BLaER1 (cell line): ENCODE data around the gene ZEB2.

Source experiments
- H3K27ac ChIP-seq: shearing (Covaris generic); formaldehyde crosslinking; 2 replicates; pipeline ENCODE4 v1.8.1; 2022
- H3K27me3 ChIP-seq: shearing (Covaris generic); formaldehyde crosslinking; 2 replicates; pipeline ENCODE4 v1.8.1; 2022
- H3K36me3 ChIP-seq: shearing (Covaris generic); formaldehyde crosslinking; 2 replicates; pipeline ENCODE4 v1.8.1; 2022
- H3K4me1 ChIP-seq: shearing (Covaris generic); formaldehyde crosslinking; 2 replicates; pipeline ENCODE4 v1.8.1; 2022
- H3K4me2 ChIP-seq: shearing (Covaris generic); formaldehyde crosslinking; 2 replicates; pipeline ENCODE4 v1.8.1; 2022
- H3K4me3 ChIP-seq: shearing (Covaris generic); formaldehyde crosslinking; 2 replicates; pipeline ENCODE4 v1.8.1; 2022
- H3K9ac ChIP-seq: shearing (Covaris generic); formaldehyde crosslinking; 2 replicates; pipeline ENCODE4 v1.8.1; 2022
- H3K9me3 ChIP-seq: shearing (Covaris generic); formaldehyde crosslinking; 2 replicates; pipeline ENCODE4 v1.8.1; 2022
- H4K20me1 ChIP-seq: shearing (Covaris generic); formaldehyde crosslinking; 2 replicates; pipeline ENCODE4 v1.8.1; 2022
- Cebpa-rat ChIP-seq: shearing (Covaris generic); IDR thresholded peaks from 2 replicates; pipeline ENCODE4 v1.8.1; 2022

Gene ZEB2

DNA sequence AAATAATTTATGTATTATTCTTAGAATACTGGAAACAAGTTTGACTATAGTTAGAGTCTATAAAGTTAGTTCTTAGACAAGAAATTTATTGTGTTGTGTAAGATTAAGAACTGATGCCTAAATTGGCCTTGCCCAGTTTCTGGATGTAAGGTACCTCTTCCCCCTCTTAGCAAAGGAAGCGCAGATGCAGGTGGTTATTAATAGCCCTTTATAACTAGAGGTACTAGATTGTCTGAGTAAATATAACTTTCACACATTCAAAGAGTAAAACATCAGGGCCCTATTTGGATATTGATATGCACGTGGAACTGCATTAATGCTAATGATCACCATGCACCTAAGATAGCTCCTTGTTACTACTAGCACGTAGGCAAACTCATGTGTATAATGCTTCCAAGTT lies 100.7 kb downstream of the ZEB2 start:
- H3K27ac ChIP-seq: no peak overlapping the region
- H3K36me3 ChIP-seq: peaks cover 98% of the 10 kb centered on the region
- H3K27me3 ChIP-seq: no peaks in the 10 kb centered on the region
- no peak overlapping the region for H3K9ac ChIP-seq
- no peaks in the 10 kb centered on the region for H3K9me3 ChIP-seq
- H3K4me1 ChIP-seq: no peaks in the 10 kb centered on the region
- no peak overlapping the region for H3K4me3 ChIP-seq
- H3K4me2 ChIP-seq: no peak overlapping the region
- no peak for TF ChIP-seq Cebpa-rat
- H4K20me1 ChIP-seq: peaks cover 100% of the 10 kb centered on the region

DNA sequence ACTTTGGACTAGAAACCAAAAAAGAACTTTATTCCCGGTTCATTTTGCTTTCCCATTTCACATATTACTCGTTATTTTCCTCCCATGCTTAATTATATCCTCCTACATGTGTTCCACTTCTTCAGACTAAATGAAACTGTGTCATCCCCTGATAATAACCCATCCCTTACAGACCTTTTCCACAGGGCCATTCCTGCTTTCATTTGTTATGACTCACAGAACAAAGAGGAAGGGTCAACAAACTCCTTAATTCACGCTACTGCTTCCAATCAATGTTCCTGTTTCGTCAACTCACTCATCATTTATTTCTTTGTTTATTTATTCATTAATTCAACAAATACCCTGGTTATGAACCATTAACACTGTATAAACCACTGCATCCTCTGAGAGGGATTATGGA lies 104.5 kb downstream of the ZEB2 start:
- Histone ChIP-seq H3K27me3 (no peaks in the 10 kb centered on the region), H3K4me3 (no peak overlapping the region), H3K9ac (no peak overlapping the region), H3K36me3 (peaks cover 92% of the 10 kb centered on the region), H3K9me3 (no peaks in the 10 kb centered on the region), H3K27ac (no peak overlapping the region), H4K20me1 (peaks cover 98% of the 10 kb centered on the region), H3K4me2 (no peak overlapping the region), H3K4me1 (no peaks in the 10 kb centered on the region)
- no peak for TF ChIP-seq Cebpa-rat

DNA sequence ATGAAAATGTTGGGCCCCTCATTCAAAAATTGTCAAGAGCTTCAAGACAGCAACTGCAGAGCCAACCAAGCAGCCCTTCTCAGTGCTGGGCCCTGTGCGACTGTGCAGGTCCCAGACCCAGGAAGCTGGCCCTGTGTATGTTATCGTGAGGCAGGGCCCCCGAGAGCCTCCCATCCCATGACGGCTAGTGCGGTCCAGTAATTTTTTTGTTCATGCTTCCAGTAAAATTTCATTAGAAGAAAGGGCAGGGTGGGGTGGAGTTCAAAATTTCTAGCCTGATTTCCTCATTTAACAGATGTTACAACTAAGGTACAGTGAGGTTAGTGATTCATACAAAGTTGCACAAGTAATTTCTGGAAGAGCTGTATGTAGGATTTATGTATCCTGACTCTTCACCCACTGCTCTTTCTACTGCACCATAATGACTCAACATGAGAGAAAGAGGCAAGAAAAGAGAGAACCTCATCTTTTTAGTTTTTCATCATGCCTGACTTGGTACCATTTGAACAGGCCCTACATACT lies 105.5 kb downstream of the ZEB2 start:
- no peak for TF ChIP-seq Cebpa-rat

DNA sequence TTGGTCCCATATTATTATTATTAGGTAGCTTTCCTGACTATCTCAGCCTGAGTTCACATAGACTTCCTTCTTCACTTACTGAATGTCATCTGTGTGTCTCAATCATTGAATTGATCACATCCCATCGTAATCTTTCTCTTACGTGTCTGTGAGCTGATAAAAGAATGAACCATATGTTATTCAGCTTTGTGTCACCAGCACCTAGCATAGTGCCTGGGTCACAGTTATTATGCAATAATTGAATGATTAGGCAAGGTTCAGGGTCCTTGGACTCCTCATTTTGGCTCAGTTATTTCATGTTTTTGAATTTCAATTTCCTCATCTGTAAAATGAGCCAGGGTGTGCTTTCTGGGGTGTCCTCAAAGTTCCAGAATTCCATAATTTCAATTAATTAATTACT lies 107.2 kb downstream of the ZEB2 start:
- H4K20me1 ChIP-seq: peaks cover 98% of the 10 kb centered on the region

More for the DNA sequence above, 105.5 kb downstream of the ZEB2 start:
- Histone ChIP-seq H4K20me1 (peaks cover 98% of the 10 kb centered on the region), H3K4me2 (no peak overlapping the region), H3K9me3 (no peaks in the 10 kb centered on the region), H3K4me3 (no peak overlapping the region), H3K36me3 (peaks cover 93% of the 10 kb centered on the region), H3K9ac (no peak overlapping the region), H3K27ac (no peak overlapping the region), H3K4me1 (no peaks in the 10 kb centered on the region), H3K27me3 (no peaks in the 10 kb centered on the region)

DNA sequence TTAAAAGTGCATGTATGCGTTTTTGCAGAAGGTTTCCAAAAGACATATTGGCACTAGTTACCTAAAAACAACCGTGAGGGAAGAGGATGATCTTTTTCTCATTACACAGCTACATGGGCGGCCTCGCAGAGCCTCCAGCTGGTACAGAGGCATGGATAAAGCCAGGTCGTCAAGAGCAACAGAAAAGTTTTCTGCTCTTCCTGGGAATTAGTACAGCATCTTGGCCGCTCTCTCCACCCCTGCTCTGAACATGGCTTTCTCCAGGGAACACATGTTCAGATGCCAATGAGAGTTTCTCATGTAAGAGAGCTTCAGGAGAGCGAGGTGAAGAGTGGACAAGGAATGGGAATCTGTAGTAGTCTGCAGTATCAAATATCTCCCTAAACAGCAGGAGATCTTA lies 108.4 kb downstream of the ZEB2 start:
- H3K27me3 ChIP-seq: no peaks in the 10 kb centered on the region
- H3K4me3 ChIP-seq: no peak overlapping the region
- H3K36me3 ChIP-seq: peaks cover 93% of the 10 kb centered on the region
- no peak overlapping the region for H3K4me2 ChIP-seq
- peaks cover 98% of the 10 kb centered on the region for H4K20me1 ChIP-seq
- H3K9me3 ChIP-seq: no peaks in the 10 kb centered on the region
- no peak overlapping the region for H3K27ac ChIP-seq
- H3K4me1 ChIP-seq: peaks cover 25% of the 10 kb centered on the region
- H3K9ac ChIP-seq: no peak overlapping the region
- TF ChIP-seq Cebpa-rat: no peak

More for the DNA sequence above, 107.2 kb downstream of the ZEB2 start:
- H3K4me1 ChIP-seq: peaks cover 13% of the 10 kb centered on the region
- no peak for TF ChIP-seq Cebpa-rat
- H3K9me3 ChIP-seq: no peaks in the 10 kb centered on the region
- no peak overlapping the region for H3K9ac ChIP-seq
- H3K27ac ChIP-seq: no peak overlapping the region
- H3K4me2 ChIP-seq: no peak overlapping the region
- peaks cover 93% of the 10 kb centered on the region for H3K36me3 ChIP-seq
- H3K27me3 ChIP-seq: no peaks in the 10 kb centered on the region
- no peak overlapping the region for H3K4me3 ChIP-seq

DNA sequence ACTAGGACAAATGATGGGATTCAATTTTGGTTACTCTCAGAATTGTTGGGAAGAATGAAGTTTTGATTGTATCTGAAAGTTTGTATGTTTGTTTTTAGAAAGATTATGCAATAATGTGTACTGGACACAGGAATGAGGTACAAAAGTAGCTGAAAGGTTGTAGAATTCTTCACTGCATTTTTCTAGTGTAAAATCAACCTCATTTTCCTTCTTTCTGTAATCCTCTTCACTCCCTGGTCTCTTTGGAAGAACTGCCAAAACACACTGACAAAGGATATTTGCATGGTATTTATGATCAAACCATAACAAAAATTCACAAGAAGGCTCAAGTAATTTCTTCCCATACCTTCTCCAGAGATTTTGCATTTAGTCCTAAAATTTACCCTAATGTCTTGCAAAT lies 110.7 kb downstream of the ZEB2 start:
- TF ChIP-seq Cebpa-rat: no peak
- Histone ChIP-seq H3K36me3 (peaks cover 88% of the 10 kb centered on the region), H3K27ac (no peak overlapping the region), H3K4me2 (no peak overlapping the region), H3K9me3 (no peaks in the 10 kb centered on the region), H4K20me1 (peaks cover 97% of the 10 kb centered on the region), H3K4me1 (peaks cover 38% of the 10 kb centered on the region), H3K27me3 (no peaks in the 10 kb centered on the region), H3K9ac (no peak overlapping the region), H3K4me3 (no peak overlapping the region)

DNA sequence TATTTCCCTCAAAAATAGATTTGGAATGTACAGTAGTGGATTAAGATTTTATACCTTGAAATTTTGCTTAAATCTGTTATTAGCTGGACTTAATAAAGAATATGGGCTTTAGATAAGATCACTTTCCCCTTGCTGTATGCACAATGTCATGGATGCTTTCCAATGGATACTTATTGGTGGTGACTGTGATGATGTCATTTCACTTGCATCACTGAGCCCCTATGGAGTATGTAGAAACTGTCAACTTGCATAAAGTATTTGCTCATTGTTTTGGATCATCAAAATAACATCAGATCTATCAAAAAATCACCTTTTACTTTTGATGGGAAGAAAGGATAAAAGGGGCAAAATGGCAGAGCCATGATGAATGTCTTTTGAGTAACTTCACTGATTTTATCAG lies 112.7 kb downstream of the ZEB2 start:
- Histone ChIP-seq H3K4me3 (no peak overlapping the region), H3K27me3 (no peaks in the 10 kb centered on the region), H3K27ac (no peak overlapping the region), H3K4me1 (peaks cover 38% of the 10 kb centered on the region), H3K9me3 (no peaks in the 10 kb centered on the region), H3K9ac (no peak overlapping the region), H3K36me3 (peaks cover 87% of the 10 kb centered on the region), H4K20me1 (peaks cover 94% of the 10 kb centered on the region), H3K4me2 (no peak overlapping the region)
- TF ChIP-seq Cebpa-rat: no peak

DNA sequence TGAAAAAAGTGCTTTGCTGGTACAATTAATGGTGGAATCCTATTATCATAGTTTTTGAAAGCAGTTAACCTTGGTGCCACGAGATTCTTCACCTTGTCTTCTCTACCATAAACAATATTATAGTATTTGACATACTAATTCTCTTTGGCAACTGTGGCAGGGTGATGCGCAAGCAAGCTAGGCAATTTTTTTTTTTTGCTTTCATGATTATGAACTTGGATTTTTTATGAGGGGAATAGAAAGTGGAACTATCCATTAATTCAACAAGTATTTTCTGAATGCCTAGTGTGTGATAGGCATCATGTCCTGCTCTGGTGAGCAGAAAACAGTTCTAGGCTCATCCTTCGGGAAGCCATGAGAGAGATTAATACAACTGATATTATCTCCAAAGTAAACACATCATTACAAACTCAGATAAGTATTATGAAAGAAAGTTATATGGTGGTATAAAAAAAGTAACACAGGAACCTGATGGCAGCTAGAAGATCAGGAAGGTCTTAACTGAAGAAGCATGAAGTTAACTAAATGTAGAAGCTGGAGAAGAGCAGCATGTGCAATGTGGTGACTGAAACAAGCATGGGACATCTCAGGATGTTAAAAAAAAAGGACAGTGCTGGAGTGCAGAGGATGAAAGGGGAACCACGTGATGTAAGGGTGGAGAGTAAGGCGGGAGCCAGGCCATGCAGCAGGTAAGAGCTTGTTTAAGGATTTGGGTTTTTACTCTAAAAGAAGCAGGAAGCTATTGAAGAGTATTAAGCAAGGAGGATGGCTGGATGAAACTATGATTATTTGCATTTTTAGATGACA lies 113.7 kb downstream of the ZEB2 start:
- H3K9ac ChIP-seq: no peak overlapping the region
- no peak overlapping the region for H3K4me3 ChIP-seq
- no peak overlapping the region; the same call in 1 of the 2 replicates for H3K4me2 ChIP-seq
- no peak for TF ChIP-seq Cebpa-rat
- H3K36me3 ChIP-seq: peaks cover 87% of the 10 kb centered on the region
- H4K20me1 ChIP-seq: peaks cover 94% of the 10 kb centered on the region
- H3K9me3 ChIP-seq: no peaks in the 10 kb centered on the region
- H3K4me1 ChIP-seq: peaks cover 38% of the 10 kb centered on the region
- no peak overlapping the region for H3K27ac ChIP-seq
- H3K27me3 ChIP-seq: no peaks in the 10 kb centered on the region

DNA sequence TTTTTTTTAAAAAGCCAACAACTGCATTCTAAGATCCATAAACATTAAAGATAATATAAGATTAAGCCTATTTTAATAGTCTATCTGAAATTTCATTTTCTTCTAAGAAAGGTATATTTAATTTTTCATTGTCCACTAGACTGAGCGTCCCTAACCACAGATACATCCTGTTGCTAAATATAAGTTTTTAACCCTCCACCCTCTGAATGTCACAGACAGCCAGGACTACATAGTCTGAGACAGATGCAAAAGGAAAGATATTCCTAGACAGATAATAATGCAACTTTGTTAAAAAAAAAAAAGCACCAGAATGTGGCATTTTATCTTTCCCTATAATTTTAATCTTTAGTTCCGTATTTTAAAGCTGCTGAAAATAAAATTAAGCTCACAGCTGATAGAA lies 114.6 kb downstream of the ZEB2 start:
- H3K9me3 ChIP-seq: no peaks in the 10 kb centered on the region
- no peak overlapping the region for H3K9ac ChIP-seq
- H3K27me3 ChIP-seq: no peaks in the 10 kb centered on the region
- H4K20me1 ChIP-seq: peaks cover 96% of the 10 kb centered on the region
- peaks cover 89% of the 10 kb centered on the region for H3K36me3 ChIP-seq
- no peak for TF ChIP-seq Cebpa-rat
- H3K4me2 ChIP-seq: no peak overlapping the region
- peaks cover 38% of the 10 kb centered on the region for H3K4me1 ChIP-seq
- no peak overlapping the region for H3K27ac ChIP-seq
- H3K4me3 ChIP-seq: no peak overlapping the region

DNA sequence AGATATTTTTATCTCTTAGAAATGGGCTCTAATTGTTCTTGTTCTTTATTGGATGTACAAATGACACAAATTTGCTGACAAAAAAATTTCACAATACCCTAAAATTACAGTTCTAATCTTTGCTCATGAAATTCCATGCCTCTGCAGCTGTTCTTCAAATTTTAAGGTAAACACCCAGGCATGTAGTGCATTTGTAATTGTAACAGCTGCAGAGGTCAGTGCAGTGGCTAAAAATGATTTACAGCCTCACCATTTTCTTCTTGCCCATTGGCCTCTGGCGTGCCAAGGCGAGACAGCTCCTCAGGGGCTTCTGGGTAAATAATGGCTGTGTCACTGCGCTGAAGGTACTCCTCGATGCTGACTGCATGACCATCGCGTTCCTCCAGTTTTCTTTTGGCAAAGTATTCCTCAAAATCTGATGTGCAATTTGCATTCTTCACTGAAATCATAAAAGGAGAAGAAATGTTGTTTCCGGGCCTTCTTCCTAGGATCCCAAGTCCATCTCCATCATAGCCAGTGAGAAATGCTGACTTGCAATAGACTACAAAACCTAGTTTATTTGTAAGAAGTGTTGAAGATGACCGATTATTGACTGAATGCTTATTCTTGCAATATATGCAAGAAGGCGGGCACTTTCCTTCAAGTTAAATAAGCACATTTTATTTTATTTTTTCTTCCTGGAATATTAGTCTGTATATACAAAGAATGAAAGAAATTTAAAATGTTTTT lies 115.2 kb downstream of the ZEB2 start:
- H3K4me1 ChIP-seq: peaks cover 38% of the 10 kb centered on the region
- H3K4me2 ChIP-seq: no peak overlapping the region
- no peak for TF ChIP-seq Cebpa-rat
- H3K27ac ChIP-seq: no peak overlapping the region
- H4K20me1 ChIP-seq: peaks cover 96% of the 10 kb centered on the region
- H3K27me3 ChIP-seq: no peaks in the 10 kb centered on the region
- H3K9me3 ChIP-seq: no peaks in the 10 kb centered on the region
- no peak overlapping the region for H3K9ac ChIP-seq
- H3K4me3 ChIP-seq: no peak overlapping the region
- H3K36me3 ChIP-seq: peaks cover 89% of the 10 kb centered on the region
